PC-9 (cell line): Measurements from ENCODE around the gene SIGLEC15. TPM values are rescaled to one million over a fixed set of nuclear protein-coding genes. Genes with fewer than 3 reads are reported as not detected.

Experiments
- BruUV-seq: library from RNA; stranded (reverse); fragments of 400-500 nt; replicated peaks from 2 replicates; lab custom pipeline; 2021; lab: Mats Ljungman, UMichigan
- CTCF ChIA-PET: fragments of 300-600 bp; sonication (Branson Sonifier 250); formaldehyde crosslinking; loops from one replicate; lab custom pipeline; 2022; ENCODE audit warnings: antibody characterized with exemption; lab: Charles Lee
- POLR2A ChIA-PET: fragments of 300-600 bp; sonication (Branson Sonifier 250); formaldehyde crosslinking; loops from one replicate; lab custom pipeline; 2022; ENCODE audit warnings: antibody characterized with exemption; ENCODE audit not compliant: unreplicated experiment; lab: Charles Lee
- DNase-seq, 2 experiments: peaks; one replicate each; pipeline versions ENCODE4 v3.0.0 to v3.0.0-alpha.2; 2015 to 2022; ENCODE audit warnings: mixed read lengths in 1 of 2
- H2AFZ ChIP-seq: fragments of 200-600 bp; sonication (generic); 2 replicates; pipeline ENCODE4 v1.8.1; 2017; ENCODE audit warnings: antibody characterized with exemption
- H3F3A ChIP-seq: fragments of 200-600 bp; sonication (generic); 2 replicates; pipeline ENCODE4 v1.8.1; 2017; ENCODE audit warnings: antibody characterized with exemption, mild to moderate bottlenecking, low read depth; ENCODE audit not compliant: insufficient read depth
- H3K27ac ChIP-seq: fragments of 200-600 bp; sonication (generic); 2 replicates; pipeline ENCODE4 v1.6.1; 2016; ENCODE audit warnings: mixed run types
- H3K27me3 ChIP-seq: fragments of 200-600 bp; sonication (generic); 2 replicates; pipeline ENCODE4 v1.6.1; 2016; ENCODE audit warnings: low read depth, mixed run types; ENCODE audit not compliant: insufficient read depth
- H3K36me3 ChIP-seq: fragments of 200-600 bp; sonication (generic); 2 replicates; pipeline ENCODE4 v1.6.1; 2016; ENCODE audit warnings: low read depth, mixed run types
- H3K4me1 ChIP-seq: fragments of 200-600 bp; sonication (generic); replicated peaks from 2 replicates; pipeline ENCODE4 v1.6.1; 2016; ENCODE audit warnings: mixed run types; ENCODE audit not compliant: insufficient read depth
- H3K4me2 ChIP-seq: fragments of 200-600 bp; sonication (generic); 2 replicates; pipeline ENCODE4 v1.6.1; 2017; ENCODE audit warnings: mixed run types
- H3K4me3 ChIP-seq: fragments of 200-600 bp; sonication (generic); 2 replicates; pipeline ENCODE4 v1.6.1; 2016; ENCODE audit warnings: mixed run types
- H3K79me2 ChIP-seq: fragments of 200-600 bp; sonication (generic); 2 replicates; pipeline ENCODE4 v1.6.1; 2017; ENCODE audit warnings: low read depth, mixed run types
- H3K9me2 ChIP-seq: fragments of 200-600 bp; sonication (generic); 2 replicates; pipeline ENCODE4 v1.8.1; 2017; ENCODE audit warnings: mild to moderate bottlenecking; ENCODE audit not compliant: insufficient read depth
- H3K9me3 ChIP-seq: fragments of 200-600 bp; sonication (generic); 2 replicates; pipeline ENCODE4 v1.8.1; 2016; ENCODE audit warnings: low read depth; ENCODE audit not compliant: insufficient read depth
- H4K20me1 ChIP-seq: fragments of 200-600 bp; sonication (generic); 2 replicates; pipeline ENCODE4 v1.8.1; 2017; ENCODE audit not compliant: insufficient read depth
- EZH2 ChIP-seq: fragments of 200-600 bp; sonication (generic); IDR thresholded peaks from 2 replicates; pipeline ENCODE4 v1.8.0; 2017; ENCODE audit warnings: antibody characterized with exemption, low read depth
- intact Hi-C: fragments of 100-400 bp; cut with micrococcal nuclease; formaldehyde crosslinking; loops from one replicate; pipeline ENCODE4 v1.10.0; 2022; ENCODE audit not compliant: unreplicated experiment
- total RNA-seq: library from RNA; stranded (reverse); gene quantifications from 2 replicates; pipeline ENCODE4 v1.2.3, GENCODE V29; 2021
- TF ChIP-seq, protein P1 (sequence below): fragments of 200-600 bp; sonication (generic); conservative IDR thresholded peaks from 2 replicates; pipeline ENCODE4 v1.6.1; 2017; ENCODE audit warnings: mixed run types, antibody characterized with exemption, mild to moderate bottlenecking, moderate library complexity

Gene SIGLEC15
- total RNA-seq, 1 experiment from 2014 or later: 1.0 TPM

DNA sequence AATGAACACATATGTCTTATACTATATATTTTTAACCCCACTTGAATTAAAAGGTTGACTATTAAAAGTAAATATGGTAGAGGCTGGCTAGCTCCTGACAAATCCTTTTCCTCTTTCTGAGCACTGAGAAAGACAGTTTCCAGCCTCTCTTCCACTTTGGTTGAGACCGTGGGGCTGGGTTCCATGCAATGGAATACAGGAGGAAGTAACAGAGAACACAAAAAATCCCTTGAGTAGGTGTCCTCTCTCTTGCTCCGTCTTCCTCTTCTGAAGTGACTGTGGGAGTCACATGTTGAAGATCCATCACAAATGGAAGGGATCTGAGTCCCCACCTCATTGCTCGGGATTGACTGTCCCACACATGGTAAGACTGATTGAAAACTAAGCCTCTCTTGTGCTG is 36.6 kb upstream of the SIGLEC15 start:
- Histone ChIP-seq H4K20me1 (no peaks in the 10 kb centered on the region), H3K9me2 (no peaks in the 10 kb centered on the region), H3K27ac (no peak overlapping the region), H3K27me3 (no peaks in the 10 kb centered on the region), H2AFZ (no peak overlapping the region), H3K4me3 (no peak overlapping the region), H3K79me2 (no peaks in the 10 kb centered on the region), H3K4me2 (no peak overlapping the region), H3F3A (peaks cover 26% of the 10 kb centered on the region), H3K9me3 (peaks cover 4% of the 10 kb centered on the region), H3K36me3 (no peaks in the 10 kb centered on the region), H3K4me1 (peaks cover 41% of the 10 kb centered on the region)
- BruUV-seq: no TSS peak
- CTCF ChIA-PET: no interaction called here
- DNase-seq: no peak
- intact Hi-C loops: no loop called here
- POLR2A ChIA-PET: no interaction called here
- TF ChIP-seq, protein P1, sequence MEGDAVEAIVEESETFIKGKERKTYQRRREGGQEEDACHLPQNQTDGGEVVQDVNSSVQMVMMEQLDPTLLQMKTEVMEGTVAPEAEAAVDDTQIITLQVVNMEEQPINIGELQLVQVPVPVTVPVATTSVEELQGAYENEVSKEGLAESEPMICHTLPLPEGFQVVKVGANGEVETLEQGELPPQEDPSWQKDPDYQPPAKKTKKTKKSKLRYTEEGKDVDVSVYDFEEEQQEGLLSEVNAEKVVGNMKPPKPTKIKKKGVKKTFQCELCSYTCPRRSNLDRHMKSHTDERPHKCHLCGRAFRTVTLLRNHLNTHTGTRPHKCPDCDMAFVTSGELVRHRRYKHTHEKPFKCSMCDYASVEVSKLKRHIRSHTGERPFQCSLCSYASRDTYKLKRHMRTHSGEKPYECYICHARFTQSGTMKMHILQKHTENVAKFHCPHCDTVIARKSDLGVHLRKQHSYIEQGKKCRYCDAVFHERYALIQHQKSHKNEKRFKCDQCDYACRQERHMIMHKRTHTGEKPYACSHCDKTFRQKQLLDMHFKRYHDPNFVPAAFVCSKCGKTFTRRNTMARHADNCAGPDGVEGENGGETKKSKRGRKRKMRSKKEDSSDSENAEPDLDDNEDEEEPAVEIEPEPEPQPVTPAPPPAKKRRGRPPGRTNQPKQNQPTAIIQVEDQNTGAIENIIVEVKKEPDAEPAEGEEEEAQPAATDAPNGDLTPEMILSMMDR: no peak
- TF ChIP-seq EZH2: no peak

DNA sequence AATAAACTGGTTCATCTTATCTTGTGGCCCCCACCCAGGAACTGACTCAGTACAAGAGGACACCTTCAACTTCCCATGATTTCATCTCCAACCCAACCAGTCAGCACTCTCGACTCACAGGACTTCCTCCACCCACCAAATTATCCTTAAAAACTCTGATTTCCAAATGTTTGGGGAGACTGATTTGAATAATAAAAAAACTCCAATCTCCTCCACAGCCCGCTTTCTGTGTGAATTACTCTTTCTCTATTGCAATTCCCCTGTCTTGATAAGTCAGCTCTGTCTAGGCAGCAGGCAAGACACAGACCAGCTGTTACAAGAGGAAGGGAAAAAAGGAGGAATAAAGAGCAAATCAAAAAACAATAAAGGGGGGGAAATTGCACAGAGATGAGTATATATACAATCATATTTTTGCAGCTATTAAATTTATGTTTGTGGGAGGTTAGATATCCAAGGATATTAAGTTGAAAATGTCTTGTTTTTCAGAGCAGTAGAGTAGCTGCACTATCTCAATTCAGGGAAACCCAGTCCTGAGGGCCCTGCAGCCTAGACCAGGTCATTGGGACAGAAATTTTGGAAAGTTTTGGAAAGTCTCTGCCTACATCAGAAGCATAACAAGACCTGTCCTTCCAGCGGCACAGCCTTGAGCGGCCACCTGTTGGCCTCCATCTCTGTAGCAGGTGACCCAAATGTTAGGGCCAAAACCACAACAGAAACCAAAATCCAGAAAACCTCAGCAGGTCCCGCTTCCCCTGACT is 32.8 kb upstream of the SIGLEC15 start:
- peak overlapping the region; percentile 29; the same call in 1 of the 2 replicates for H3K4me3 ChIP-seq
- peaks cover 49% of the 10 kb centered on the region for H3K4me1 ChIP-seq
- no peaks in the 10 kb centered on the region for H3K27me3 ChIP-seq
- POLR2A ChIA-PET: interaction anchor here (0.6 kb wide), 1 partner anchor 47 kb away, joined by 3 read pairs; no protein-coding TSS in a partner anchor
- DNase-seq: peak in 1 of 2 experiments; percentile 56
- peak overlapping the region; percentile 71 for H3K4me2 ChIP-seq
- no peaks in the 10 kb centered on the region for H3K36me3 ChIP-seq
- intact Hi-C loops: loop anchor here (1.0 to 2.0 kb wide), 3 partner anchors 10 to 70 kb away; no protein-coding TSS in a partner anchor
- H3K9me3 ChIP-seq: peaks cover 4% of the 10 kb centered on the region
- no peaks in the 10 kb centered on the region for H3K79me2 ChIP-seq
- TF ChIP-seq EZH2: no peak
- TF ChIP-seq, protein P1: no peak
- H2AFZ ChIP-seq: no peak overlapping the region
- no peaks in the 10 kb centered on the region for H3K9me2 ChIP-seq
- CTCF ChIA-PET: no interaction called here
- H3K27ac ChIP-seq: peak overlapping the region; percentile 97
- no peaks in the 10 kb centered on the region for H4K20me1 ChIP-seq
- no TSS peak for BruUV-seq
- H3F3A ChIP-seq: peaks cover 38% of the 10 kb centered on the region

DNA sequence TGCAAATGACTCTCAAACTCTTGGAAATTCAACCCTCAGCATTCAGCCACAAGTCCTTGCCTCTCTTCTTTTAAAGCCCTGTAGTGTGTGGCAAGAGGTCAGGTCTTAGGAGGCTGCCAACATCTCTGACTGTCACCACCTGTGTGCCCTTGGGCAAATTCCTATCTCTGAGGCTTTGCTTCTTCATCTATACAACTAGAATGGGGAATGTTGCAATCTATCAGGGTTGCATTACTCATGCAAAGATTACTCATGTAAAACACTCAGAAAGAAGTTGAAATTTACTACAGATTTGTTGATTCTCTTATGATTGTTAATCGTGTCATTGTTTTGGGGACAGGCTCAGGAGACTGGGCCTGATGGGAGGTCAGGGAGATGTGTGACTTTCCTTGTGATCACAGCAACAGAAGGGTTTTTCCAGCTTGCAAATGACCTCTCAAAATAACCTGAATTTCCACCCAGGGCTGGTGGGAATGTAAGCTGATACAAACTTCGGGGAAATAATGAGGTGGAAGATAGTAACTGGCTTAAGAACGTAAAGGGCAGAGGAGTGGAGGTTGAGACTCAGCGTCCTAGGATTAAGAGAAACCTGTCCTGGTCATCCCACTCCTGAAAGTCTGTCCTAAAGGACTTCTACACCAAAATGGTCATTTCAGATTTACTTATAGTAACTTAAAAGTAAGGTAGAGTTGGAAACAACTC is 32.1 kb upstream of the SIGLEC15 start:
- H3K79me2 ChIP-seq: no peaks in the 10 kb centered on the region
- H3K9me3 ChIP-seq: peaks cover 4% of the 10 kb centered on the region
- peak; percentile 78 to 100 for DNase-seq
- H3K4me2 ChIP-seq: peak overlapping the region; percentile 71
- no peaks in the 10 kb centered on the region for H3K36me3 ChIP-seq
- no peaks in the 10 kb centered on the region for H4K20me1 ChIP-seq
- H3K4me3 ChIP-seq: no peak overlapping the region; the same call in 1 of the 2 replicates
- peaks cover 38% of the 10 kb centered on the region for H3F3A ChIP-seq
- TF ChIP-seq, protein P1: no peak
- no peak for TF ChIP-seq EZH2
- CTCF ChIA-PET: no interaction called here
- peak overlapping the region; percentile 97 for H3K27ac ChIP-seq
- no peak overlapping the region for H2AFZ ChIP-seq
- POLR2A ChIA-PET: no interaction called here
- H3K27me3 ChIP-seq: no peaks in the 10 kb centered on the region
- intact Hi-C loops: loop anchor here (1.0 to 2.0 kb wide), 3 partner anchors 9 to 71 kb away; no protein-coding TSS in a partner anchor
- no peaks in the 10 kb centered on the region for H3K9me2 ChIP-seq
- no TSS peak for BruUV-seq
- H3K4me1 ChIP-seq: peaks cover 49% of the 10 kb centered on the region
